NCI-H510A (cell line): ENCODE results near the gene RASSF10.

ENCODE experiments used
- DNase-seq: peaks from one replicate; lab custom pipeline; 2025; lab: John Stamatoyannopoulos, UW

RASSF10 gene

DNA sequence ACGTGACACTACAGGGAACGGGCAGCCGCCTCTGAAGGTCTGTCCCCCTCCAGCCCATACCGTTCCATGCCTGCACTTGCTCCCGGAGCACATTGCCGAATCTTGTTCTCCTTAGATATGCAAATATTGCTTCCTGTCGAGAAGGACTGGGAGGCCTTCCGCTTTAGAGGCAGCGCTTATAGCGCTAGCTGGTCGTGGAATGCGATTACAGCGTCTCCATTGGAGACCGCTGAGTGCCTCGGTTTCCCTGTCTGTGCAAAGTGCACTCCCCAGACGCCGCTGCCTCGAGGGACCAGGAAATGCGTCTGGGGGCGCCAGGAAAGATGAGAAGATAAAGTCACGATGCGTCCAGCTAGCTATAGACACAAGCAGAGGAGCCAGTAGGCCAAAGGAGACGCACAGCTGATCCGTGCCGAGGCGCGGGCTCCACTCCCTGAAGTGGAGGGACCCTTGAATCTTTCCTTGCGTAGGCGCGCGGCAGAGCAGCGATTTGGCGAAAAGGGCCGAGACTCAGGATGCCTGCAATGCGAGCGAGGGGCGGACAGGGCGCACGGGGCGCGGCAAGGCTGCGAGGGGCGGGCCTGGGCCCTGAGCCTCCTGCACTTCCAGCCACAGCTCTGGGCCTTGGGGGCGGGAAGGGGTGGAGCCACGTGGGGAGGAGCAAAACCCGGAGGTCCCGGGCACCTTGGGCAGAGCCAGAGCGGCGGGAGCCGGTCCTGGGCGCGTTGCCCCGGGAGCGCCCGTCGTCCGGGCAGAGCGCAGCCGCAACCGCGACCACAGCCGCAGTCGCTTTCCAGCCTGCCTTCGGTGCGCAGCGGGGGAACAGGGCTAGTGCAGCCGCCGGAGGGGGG lies at the start of gene RASSF10:
Gene RASSF10 (plus strand): TSS at position 692 of the 851 bp plus-strand sequence. CDS start 261 bp downstream, outside the sequence.
- DNase-seq, result no peak

DNA sequence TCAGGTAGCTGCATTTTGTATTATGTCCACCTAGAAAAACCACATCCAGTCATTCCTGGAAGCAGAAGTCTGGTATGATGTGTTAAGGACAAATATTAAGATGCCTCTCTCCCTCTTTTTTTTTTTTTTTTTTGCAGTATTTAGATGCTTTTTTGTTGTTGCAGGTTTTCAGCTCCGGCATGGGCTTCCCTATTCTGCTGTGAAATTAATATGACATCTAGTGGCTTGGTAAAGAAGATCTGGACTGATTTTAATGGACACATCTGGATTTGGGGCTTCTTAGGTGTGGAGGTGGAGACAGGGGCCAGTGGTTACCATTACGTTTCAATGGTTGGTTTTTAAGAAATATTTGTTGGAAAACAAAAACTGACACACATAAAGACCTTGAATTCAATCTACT lies 47.5 kb upstream of the RASSF10 start:
- no peak for DNase-seq

DNA sequence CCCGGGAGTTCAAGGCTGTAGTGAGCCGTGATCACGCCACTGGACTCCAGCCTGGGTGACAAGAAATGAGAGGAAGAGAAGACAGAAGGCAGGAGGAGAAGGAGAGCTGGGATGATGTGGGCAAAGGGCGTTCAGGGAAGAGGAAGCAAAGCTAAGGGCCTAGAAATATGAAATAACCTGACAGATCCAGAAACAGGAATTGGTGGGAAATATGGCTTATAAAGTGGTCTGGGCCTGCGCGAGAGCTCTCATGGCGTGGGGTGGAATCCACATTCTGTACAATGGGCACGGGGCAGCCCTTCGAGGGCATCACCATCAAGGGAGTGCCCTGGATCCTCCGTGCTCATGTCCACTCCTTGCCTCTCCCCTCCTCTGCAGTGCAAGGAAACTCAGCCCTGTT lies 46.8 kb upstream of the RASSF10 start:
- no peak for DNase-seq

DNA sequence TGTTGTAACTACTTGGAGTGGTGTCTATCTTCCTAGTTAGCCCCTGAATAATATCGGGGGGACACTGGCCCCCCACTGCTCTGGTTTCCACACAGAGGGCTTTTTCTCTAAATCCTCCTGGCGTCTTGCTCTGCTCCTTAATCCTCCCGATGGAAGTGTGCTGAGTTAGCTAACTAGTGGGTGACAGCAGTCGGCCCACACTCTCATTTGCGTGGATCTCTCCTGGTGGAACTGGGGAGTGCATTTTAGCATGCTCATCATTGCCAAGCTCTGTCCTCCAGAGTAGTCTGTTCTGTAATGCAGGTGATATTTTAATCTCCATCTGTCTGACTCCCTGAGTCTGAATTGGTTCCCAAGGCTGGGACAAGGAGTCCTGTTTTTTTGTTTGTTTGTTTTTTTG lies 46.1 kb upstream of the RASSF10 start:
- DNase-seq, result no peak

DNA sequence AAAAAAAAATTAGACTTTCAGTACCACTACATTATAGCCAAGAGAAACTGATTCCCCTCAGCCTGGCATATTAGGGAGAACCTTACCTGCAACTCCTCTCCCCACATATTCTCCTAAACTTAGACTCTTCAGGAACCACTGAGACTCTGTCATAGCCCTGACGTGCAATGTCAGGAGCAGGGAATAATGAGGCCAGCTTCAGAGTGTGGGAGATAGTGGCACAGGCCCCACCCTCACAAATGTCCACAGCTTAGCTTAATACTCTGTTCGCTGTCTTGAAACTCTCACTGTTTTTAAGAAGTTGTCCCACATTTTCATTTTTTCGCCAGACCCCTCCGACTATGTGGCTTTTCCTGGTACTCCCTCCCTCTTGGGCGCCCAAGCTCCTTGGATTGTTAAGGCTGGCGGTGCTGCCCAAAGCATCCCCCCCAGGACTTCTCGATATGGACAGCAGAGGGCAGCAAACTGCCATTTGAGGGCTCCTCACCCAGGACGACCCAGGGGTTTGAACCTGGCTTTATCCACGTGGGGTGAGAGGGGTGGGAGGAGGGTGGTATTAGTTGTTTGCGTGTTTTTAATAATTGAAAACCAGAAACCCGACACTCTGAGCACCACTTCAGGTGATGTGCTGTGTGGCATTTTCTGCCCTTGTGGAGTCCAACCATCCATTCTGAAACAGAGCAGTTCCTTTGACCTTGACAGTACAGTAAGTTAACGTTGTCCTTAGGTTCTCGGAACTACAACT lies 45.2 kb upstream of the RASSF10 start:
- no peak for DNase-seq

DNA sequence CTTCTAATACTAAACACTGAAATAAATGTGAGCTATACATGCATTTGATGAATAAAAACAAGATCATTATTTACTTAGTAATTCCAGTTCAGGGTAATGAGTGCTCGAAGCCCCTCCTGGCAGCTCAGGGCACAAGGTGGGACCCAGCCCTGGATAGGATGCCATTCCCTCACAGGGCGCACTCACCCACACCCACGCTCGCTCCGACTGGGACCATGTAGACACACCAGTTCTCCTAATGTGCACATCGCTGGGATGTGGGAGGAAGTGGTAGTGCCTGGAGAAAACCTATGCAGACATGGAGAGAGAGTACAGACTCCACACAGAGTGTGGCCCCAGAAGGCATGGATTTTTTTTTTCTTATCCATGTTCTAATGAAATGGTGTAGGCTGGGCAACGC lies 44.5 kb upstream of the RASSF10 start:
- no peak for DNase-seq

DNA sequence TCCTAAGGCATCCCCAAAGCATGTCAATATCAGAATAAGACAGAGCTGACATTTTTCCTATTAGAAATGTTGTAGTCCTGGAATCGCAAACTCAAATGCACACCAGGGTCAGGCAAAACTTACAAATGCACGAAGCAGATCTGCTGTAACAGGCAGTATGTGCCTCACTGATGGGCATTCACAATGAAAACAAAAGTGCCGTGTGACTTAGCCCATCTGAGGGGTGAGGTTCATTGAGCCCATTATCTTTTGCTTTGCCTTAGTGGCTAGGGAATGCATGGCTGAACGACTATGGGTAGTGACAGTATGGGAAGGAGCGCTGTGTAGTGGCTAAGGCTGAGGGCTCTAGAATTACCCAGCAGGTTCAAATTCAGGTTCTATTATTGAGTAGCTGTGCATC lies 43.1 kb upstream of the RASSF10 start:
- no peak for DNase-seq

DNA sequence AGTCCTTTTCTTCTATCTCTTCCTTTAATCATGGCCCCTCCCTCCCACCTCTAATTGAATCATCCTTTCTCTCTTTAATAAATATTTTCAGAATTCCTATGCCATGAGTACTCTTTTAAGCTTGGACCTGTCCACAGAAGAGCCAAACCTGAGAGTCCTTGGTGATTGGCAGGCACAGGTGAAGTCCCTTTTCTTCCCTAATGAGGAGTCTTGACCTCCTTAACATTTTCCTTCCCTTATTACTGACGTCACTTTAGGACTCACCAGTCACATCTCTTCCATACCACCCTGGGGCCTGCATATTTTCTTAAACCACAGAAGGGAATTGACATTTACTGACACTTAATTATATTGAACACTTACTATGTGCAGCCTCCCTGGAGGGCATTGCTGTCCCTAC lies 41.0 kb upstream of the RASSF10 start:
- DNase-seq, result no peak

DNA sequence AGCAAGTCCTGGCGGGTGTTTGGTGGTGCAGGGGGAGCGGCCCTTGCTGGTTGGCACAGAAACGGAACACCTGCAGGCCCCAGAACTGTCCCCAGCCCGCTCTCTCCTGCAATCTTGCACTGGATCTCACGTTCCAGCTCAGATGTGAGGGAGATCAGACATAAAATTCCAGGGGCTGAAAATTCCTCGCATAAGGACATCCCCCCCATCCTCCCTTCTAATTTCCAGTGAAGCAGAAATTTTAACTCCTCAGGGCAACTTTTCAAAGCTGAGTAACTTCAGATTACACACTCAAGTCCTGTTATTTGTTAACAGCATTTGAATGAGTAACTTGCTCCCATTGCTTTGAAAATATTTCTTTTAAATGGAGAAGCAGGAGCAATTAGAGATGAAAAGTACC lies 40.3 kb upstream of the RASSF10 start:
- no peak for DNase-seq

DNA sequence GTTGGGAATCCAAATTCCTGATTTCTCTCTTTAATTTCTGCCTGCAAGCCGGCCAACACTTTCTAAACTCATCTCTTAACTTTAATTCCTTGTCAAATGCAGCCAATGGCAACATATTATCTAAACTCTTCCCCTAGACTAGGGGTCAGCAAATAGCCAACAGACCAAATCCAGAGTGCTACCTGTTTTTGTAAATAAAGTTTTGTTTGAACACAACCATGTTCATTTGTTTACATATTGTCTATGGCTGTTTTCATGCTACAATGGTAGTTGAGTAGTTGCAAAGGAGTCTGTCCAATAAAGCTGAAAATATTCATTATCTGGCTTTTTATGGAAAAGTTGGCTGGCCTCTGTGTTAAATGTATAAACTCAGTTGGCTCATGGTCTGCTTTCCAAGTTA lies 37.2 kb upstream of the RASSF10 start:
- no peak for DNase-seq

DNA sequence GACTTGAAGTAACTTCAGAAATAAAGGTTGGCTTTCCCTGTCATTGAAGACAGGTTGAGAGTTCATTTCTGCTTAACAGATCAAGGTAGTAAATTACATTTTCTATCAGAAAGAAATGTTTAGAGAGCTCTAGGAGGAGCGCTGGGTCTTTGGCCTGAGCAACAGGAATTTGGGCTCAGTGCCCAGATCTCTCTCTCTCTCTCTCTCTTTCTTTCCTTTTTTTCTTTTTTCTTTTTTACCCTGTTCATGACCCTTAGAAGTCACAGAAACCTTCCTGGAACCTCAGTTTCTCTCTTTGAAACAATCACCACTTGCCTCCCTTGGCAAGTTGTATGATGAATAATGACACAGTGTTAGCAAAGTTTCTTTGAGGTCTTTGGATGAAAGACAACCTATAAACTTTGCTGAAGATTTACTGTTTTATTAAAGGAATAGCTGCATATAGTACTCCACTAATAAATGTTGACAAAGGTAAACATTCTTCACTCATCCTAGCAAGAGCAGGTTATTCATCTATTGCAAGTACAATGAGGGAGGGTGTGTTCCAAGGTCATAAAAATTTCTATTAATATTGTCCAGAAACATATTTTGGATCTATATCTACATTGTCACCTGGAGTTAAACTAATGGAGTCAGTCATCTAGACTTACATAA lies 35.5 kb upstream of the RASSF10 start:
- DNase-seq, result no peak

DNA sequence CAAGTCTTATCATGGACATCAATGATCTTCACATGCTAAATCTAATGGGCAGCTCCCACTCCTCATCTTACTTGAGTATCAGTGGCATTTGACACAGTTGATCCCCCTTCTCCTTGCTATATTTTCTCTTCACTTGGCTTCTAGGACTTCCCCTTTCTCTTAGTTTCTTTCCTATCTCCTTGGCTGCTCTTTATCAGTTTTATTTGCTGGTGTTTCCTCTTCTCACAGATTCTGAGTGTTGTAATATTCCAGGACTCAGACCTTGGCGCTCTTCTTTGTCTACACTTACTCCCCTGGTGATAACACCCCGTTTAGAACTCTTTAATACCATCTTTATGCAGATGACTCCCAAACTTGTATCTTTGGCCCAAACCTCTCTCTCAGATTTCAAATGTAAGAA lies 33.9 kb upstream of the RASSF10 start:
- DNase-seq, result no peak

DNA sequence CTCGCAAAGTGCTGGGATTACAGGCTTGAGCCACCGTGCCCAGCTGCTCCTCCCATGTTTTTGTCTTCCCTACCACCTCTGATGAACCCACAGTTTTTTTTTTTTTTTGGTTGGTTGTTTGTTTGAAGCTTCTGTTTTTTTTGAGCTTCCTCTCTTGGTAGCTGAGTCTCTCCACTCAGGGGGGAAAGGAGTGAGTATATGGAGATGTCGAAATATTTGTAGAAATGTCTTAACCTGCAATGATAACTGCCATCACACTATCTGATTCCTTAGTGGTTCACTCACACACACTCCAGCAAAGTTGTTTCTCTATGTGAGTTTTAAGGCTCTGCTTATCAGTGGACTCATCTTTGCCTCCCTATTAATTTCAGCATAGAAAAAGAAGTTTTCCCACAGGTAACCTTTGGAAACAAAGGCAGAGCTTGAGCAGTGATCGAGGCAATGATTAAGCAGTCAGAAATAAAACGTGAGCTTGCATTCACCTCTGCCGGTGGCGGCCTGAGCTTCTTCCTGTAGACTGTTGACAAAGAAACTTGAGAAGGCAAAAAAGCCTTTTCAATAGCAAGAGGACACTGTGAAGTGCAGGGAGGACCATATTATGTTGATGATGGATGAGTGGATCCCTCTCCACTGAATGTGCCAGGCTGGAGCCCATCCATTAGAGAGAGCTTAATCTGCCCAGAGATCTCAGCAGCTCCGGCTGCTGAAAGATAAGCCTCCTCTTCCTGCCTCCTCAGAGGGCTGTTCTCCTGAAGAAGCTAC lies 29.0 kb upstream of the RASSF10 start:
- DNase-seq, result peak; percentile 79

DNA sequence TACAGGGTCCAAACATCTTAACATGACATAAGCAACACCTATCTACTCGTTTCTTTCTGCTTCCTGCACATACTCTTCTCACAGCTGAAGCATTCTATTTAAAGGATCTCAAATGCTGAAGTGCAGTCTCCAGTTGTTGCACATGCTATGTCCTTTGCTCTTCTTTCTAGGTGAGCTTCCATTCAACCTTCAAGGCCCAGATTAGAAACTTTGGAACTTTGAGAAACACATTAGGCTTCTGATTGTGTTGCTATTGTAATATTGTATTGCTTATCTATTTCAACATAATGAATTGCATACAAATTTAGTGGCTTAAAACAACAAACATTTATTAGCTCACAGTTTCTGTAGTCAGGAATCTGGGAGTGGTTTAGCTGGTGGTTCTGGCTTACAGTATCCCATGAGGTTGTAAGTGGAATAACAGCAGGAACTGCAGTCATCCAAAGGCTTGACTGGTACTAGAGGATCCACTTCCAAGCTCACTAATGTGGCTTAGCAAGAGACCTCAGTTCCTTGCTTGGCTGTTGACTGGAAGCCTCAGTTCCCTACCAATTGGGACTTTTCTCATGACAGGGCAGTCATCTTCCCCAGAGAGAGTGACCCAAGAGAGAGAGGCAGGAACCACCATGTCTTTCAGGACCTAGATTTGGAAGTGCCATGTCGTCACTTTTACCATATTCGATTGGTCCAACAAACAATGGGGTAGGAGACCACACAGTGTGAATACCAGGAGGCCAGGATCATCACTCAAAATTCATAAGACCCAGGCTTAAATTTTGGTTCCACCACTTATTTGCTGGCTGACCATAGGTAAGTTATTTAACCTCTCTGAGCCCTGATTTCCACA lies 27.2 kb upstream of the RASSF10 start:
- DNase-seq, result no peak

DNA sequence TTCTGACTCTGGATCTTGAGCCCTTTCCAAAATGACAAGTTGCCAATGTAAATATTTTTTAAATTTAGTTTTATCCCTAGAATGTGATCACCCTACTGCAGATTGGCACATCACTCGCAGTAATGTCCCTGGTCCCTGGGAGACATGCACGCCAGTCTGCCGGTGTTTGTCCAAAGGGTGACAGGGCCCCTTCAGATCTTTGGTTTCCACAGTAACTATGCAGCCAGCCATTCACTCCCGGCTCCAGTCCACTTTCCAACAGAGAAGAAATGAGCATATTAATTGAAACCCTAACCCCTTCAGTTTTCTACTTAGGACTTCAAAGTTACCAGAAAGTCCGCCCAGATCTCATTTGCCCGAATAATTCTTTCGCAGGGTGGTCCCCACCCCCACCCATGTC lies 25.8 kb upstream of the RASSF10 start:
- no peak for DNase-seq

DNA sequence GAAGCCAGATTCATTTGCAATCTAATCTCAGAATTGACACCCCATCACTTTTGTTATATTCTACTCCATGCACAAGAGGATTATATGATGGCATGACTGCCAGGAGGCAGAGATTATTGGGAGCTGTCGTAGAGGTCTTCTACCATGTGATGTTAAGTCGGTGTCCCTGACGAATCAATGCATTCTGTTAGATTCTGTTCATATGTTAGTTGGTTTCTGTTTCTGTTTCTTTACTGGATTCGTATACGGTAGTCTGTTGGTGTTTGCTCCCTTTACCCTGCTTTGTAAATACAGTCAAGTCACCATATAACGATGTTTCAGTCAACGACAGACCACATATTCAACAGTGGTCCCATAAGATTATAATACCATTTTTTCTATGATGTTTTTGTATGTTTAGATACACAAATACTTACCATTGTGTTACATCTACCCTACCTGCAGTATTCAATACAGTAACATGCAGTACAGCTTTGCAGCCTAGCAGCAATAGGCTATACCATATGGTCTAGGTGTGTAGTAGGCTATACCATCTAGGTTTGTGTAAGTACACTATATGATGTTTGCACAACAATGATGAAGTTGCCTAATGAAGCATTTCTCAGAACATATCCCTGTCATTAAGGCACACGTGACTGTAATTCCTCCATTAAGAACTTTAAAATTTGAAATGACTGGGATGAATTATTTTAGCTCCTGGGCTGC lies 22.8 kb upstream of the RASSF10 start:
- DNase-seq, result no peak

DNA sequence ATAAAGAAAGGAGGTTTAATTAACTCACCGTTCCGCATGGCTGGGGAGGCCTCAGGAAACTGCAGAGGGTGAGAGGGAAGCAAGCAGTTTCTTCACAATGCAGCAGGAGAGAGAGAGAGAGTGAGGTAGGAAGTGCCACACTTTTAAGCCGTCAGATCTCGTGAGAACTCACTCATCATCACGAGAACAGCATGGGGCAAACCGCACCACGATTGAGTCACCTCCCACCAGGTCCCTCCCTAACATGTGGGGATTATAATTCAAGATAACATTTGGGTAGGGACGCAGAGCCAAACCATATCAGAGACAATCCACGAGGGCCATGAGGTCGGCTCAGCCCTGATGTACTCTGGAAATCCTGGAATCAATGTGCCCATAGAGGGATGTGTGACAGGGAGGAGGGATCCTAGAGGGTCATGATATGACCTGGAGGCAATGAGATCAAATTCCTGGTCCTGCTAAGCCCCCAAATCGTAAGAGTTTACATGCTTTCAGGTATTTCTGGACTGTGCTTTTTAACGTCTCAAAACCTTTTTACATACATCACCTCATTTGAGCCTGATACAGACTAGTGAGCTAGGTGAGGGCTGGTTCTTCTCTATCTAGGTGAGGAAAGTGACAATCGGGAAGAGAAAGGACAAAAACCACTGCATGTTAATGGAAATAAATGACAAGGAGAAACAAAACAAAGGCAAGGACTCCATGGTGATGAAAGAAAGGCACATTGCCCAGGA lies 19.5 kb upstream of the RASSF10 start:
- DNase-seq, result no peak

DNA sequence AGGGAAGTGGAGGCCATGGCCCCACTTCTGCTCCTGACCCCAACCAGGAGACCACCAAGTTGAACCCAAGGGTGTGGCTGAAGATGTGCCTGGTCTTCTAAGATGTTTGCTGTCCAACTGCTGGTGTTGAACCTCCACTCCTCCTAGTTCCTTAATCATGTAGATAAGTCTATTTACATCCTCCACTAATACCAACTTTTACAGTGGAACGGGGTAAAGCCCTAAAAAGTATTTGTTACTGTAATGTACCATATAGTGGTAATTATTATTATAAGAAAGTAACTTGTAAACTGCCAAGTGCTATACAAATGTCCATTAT lies 19.0 kb upstream of the RASSF10 start:
- no peak for DNase-seq

DNA sequence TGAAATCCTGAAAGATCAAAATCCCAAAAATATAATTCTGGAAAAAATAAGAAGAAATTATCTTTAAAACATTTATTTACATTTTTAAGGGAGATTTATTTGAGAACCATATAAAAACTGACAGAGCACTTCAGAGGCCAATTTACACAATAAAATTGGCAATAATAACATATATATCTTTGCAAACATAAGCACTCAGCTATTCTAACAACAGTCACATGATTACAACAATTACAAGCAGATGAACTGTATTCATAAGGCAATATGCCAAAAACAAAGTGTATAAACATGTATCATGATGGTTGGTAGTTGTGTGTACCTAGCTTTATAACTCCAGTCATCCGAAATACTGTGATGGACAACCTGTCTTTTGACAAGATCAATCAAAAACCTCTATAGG lies 17.7 kb upstream of the RASSF10 start:
- DNase-seq, result no peak

DNA sequence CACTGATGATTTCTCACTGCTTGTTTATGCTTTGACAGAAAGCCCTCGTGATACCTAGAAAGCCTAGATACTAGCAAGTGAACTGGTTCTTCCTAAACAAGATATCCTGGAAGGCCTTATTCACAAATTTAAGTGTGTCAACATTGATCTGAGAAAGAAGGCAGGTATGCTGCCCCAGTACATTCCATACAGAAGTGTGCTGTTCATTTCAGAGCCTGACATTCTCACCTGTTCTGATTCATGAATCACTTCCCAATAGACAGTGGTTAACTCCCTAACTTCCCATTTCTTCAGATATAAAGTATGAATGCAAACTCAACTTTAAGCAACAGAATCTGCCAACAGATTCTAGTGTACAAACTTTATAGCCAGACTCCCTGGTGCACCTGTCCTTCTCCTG lies 15.5 kb upstream of the RASSF10 start:
- DNase-seq, result no peak
